Hepatocyte (in vitro differentiated cells): ENCODE data around the gene ZMPSTE24. TPM values are rescaled to one million over a fixed set of nuclear protein-coding genes. Genes with fewer than 3 reads are reported as not detected.

Experiments
- DNase-seq: peaks from one replicate; pipeline ENCODE4 v3.0.0-alpha.2; 2016; ENCODE audit warnings: low spot score
- H2AFZ ChIP-seq: fragments of 200-600 bp; sonication (generic); 2 replicates; pipeline ENCODE4 v1.6.0; 2016; ENCODE audit warnings: antibody characterized with exemption, mild to moderate bottlenecking
- H3K27ac ChIP-seq: fragments of 200-600 bp; sonication (generic); 2 replicates; pipeline ENCODE4 v1.5.1; 2016; ENCODE audit warnings: mild to moderate bottlenecking
- H3K27me3 ChIP-seq: fragments of 200-600 bp; sonication (generic); 2 replicates; pipeline ENCODE4 v1.6.1; 2016
- H3K36me3 ChIP-seq: fragments of 200-600 bp; sonication (generic); replicated peaks from 2 replicates; pipeline ENCODE4 v1.5.1; 2016; ENCODE audit warnings: low read depth; ENCODE audit not compliant: insufficient read depth
- H3K4me1 ChIP-seq: fragments of 200-600 bp; sonication (generic); 2 replicates; pipeline ENCODE4 v1.5.1; 2016; ENCODE audit warnings: mild to moderate bottlenecking, moderate library complexity; ENCODE audit not compliant: insufficient read depth
- H3K4me2 ChIP-seq: fragments of 200-600 bp; sonication (generic); 2 replicates; pipeline ENCODE4 v1.6.0; 2016
- H3K4me3 ChIP-seq: fragments of 200-600 bp; sonication (generic); 2 replicates; pipeline ENCODE4 v1.5.1; 2016; ENCODE audit warnings: mild to moderate bottlenecking
- H3K79me2 ChIP-seq: fragments of 200-600 bp; sonication (generic); 2 replicates; pipeline ENCODE4 v1.6.0; 2017; ENCODE audit warnings: mild to moderate bottlenecking
- H3K9me2 ChIP-seq: fragments of 200-600 bp; sonication (generic); replicated peaks from 2 replicates; pipeline ENCODE4 v1.6.0; 2017; ENCODE audit warnings: mild to moderate bottlenecking; ENCODE audit not compliant: insufficient read depth
- H3K9me3 ChIP-seq: fragments of 200-600 bp; sonication (generic); 2 replicates; pipeline ENCODE4 v1.5.1; 2016; ENCODE audit warnings: low read depth, mild to moderate bottlenecking
- H4K20me1 ChIP-seq: fragments of 200-600 bp; sonication (generic); 2 replicates; pipeline ENCODE4 v1.6.0; 2016; ENCODE audit warnings: mild to moderate bottlenecking; ENCODE audit not compliant: insufficient read depth, poor library complexity, severe bottlenecking
- EZH2 ChIP-seq: fragments of 200-600 bp; sonication (generic); IDR thresholded peaks from 2 replicates; pipeline ENCODE4 v1.6.1; 2016; ENCODE audit warnings: antibody characterized with exemption, mild to moderate bottlenecking, borderline replicate concordance
- EZH2phosphoT487 ChIP-seq: fragments of 200-600 bp; sonication (generic); IDR thresholded peaks from one replicate; pipeline ENCODE4 v1.6.1; 2018; ENCODE audit warnings: antibody characterized with exemption, mild to moderate bottlenecking, low read depth, moderate library complexity; ENCODE audit not compliant: unreplicated experiment, severe bottlenecking
- WGBS: methylation state at CpG from one replicate; pipeline ENCODE4 v1.1.6; 2016; ENCODE audit warnings: low lambda C conversion rate; ENCODE audit errors: missing lambda C conversion rate; 5-methylcytosine and 5-hydroxymethylcytosine counted together
- polyA plus RNA-seq: library from polyadenylated mRNA; unstranded; fragments of >200 nt; fragmentation: Nextera tagmentation; extraction: Ambion mirVana; gene quantifications from 2 replicates; pipeline ENCODE4 v1.2.1, GENCODE V29; 2016
- total RNA-seq: library from RNA; depleted of rRNA; stranded (reverse); fragments of >200 nt; gene quantifications from 2 replicates; pipeline ENCODE4 v1.2.3, GENCODE V29; 2014
- TF ChIP-seq, protein P1 (sequence below): fragments of 200-600 bp; sonication (generic); IDR thresholded peaks from 2 replicates; pipeline ENCODE4 v1.5.1; 2016; ENCODE audit warnings: antibody characterized with exemption, mild to moderate bottlenecking; ENCODE audit not compliant: poor library complexity

The ZMPSTE24 gene
- total and polyA plus RNA-seq, 2 experiments from 2014 or later: 35.6 to 56.1 TPM

DNA sequence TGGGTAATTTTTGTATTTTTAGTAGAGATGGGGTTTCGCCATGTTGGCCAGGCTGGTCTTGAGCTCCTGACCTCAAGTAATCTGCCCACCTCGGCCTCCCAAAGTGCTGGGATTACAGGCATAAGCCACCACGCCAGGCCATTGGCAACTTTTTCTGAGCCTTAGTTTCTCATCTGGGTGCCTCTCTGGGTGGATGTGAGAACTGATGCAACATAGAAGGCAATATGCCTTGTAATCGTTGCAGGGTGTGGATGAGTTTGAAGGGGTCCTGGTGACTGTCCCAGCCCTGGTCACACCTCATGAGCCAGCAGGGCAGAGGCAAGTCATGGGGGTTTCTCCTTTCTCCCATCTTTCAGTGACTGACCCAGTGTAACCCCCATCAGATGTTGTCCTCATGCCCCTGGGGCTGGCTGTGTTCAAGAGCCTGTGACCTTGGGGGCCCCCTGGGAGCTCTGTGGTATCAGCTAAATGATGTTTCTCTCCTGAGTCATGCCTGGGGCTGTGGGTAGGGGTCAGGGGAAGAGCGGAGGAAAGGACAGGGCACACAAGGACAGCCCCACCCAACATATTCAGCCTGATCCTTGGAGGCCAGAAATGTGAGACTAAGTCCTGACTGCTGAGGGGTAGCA lies 55.4 kb downstream of the ZMPSTE24 start:
- Histone ChIP-seq H3K79me2 (no peaks in the 10 kb centered on the region), H3K27ac (no peak overlapping the region), H3K9me2 (no peaks in the 10 kb centered on the region), H3K4me1 (peaks cover 15% of the 10 kb centered on the region), H3K4me3 (no peak overlapping the region), H3K9me3 (no peaks in the 10 kb centered on the region), H3K27me3 (peaks cover 23% of the 10 kb centered on the region), H4K20me1 (no peaks in the 10 kb centered on the region), H2AFZ (no peak overlapping the region), H3K4me2 (no peak overlapping the region), H3K36me3 (no peaks in the 10 kb centered on the region)
- TF ChIP-seq, protein P1, sequence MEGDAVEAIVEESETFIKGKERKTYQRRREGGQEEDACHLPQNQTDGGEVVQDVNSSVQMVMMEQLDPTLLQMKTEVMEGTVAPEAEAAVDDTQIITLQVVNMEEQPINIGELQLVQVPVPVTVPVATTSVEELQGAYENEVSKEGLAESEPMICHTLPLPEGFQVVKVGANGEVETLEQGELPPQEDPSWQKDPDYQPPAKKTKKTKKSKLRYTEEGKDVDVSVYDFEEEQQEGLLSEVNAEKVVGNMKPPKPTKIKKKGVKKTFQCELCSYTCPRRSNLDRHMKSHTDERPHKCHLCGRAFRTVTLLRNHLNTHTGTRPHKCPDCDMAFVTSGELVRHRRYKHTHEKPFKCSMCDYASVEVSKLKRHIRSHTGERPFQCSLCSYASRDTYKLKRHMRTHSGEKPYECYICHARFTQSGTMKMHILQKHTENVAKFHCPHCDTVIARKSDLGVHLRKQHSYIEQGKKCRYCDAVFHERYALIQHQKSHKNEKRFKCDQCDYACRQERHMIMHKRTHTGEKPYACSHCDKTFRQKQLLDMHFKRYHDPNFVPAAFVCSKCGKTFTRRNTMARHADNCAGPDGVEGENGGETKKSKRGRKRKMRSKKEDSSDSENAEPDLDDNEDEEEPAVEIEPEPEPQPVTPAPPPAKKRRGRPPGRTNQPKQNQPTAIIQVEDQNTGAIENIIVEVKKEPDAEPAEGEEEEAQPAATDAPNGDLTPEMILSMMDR: no peak
- DNase-seq: no peak
- WGBS: 90% methylated on average over 5 of the region's 5 CpGs

DNA sequence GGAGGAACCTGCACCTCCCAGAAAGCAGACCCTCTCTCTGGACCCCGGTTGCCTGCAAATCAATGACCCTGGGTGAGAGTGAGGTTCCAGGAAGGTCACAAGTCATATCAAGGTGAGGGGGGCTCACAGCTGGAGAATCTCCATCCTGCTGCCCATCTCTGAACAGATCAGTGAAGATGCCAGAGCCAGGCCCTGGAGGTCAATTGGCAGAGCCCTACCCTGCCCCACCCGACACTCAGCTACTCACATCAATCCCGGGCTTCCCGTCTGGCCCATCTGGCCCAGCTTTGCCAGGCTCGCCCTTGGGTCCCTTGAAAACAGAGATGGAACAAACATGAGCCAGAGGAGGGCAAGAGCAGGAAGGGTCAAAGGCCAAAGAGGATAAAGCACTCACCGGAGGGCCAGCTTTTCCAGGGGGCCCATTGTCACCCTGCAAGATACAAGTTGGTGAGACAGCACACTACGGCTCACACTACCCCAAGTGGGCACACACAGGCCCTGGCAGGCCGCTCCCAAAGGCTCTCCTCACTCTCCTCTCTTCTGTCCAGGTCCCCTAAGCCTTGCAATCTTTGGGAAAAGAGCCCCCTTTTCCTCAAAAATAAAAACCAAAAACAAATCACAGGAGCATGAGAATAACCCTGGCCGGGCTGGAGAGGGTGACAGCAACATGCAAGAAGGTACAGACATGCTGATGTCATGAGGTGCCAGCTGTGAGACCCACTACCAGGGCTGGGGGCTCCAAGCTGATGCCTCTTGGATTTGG lies 56.1 kb downstream of the ZMPSTE24 start:
- 88% methylated on average over 9 of the region's 9 CpGs for WGBS
- Histone ChIP-seq H3K9me3 (no peaks in the 10 kb centered on the region), H3K36me3 (no peaks in the 10 kb centered on the region), H3K4me3 (no peak overlapping the region), H3K79me2 (no peaks in the 10 kb centered on the region), H3K4me1 (peaks cover 15% of the 10 kb centered on the region), H2AFZ (no peak overlapping the region), H3K27me3 (peaks cover 23% of the 10 kb centered on the region), H4K20me1 (no peaks in the 10 kb centered on the region), H3K27ac (peak overlapping the region; percentile 89), H3K4me2 (peak overlapping the region; percentile 96), H3K9me2 (no peaks in the 10 kb centered on the region)
- TF ChIP-seq, protein P1: no peak
- TF ChIP-seq EZH2phosphoT487: no peak
- TF ChIP-seq EZH2: no peak
- DNase-seq: no peak

DNA sequence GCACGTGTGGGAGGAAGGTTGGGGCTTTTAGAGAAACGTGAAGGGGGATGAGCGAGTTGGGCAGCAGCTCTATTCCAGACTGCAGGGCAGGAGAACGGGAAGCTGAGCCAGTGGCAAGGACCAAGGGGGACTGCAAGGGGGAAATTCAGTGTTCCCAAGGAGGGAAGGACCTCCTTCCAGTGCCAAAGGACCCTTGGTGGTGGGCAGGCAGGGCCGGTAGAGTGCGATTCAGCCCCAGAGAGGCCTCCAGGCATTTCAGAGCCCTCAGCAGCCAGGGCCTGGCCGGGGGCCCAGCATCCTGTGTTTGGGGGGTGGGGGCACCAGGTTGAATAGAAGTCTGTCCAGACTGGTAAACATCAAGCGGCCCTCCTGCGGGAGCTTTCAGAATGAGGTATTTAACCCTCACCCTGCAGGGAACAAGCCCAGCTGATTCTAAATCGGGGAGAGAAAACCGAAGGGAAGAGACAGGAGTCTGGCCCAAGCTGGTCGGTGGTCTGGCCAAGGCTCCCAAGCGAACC lies 56.7 kb downstream of the ZMPSTE24 start:
- no peak for TF ChIP-seq EZH2
- TF ChIP-seq EZH2phosphoT487: no peak
- TF ChIP-seq, protein P1: no peak
- H3K27ac ChIP-seq: peak overlapping the region; percentile 89
- peaks cover 23% of the 10 kb centered on the region for H3K27me3 ChIP-seq
- WGBS: 38% methylated on average over 13 of the region's 13 CpGs
- H3K36me3 ChIP-seq: no peaks in the 10 kb centered on the region
- H2AFZ ChIP-seq: peak overlapping the region; percentile 74
- no peak for DNase-seq
- no peaks in the 10 kb centered on the region for H3K79me2 ChIP-seq
- no peaks in the 10 kb centered on the region for H3K9me3 ChIP-seq
- H3K4me1 ChIP-seq: peaks cover 15% of the 10 kb centered on the region
- no peaks in the 10 kb centered on the region for H4K20me1 ChIP-seq
- H3K4me3 ChIP-seq: peak overlapping the region; percentile 2
- H3K9me2 ChIP-seq: no peaks in the 10 kb centered on the region
- peak overlapping the region; percentile 96 for H3K4me2 ChIP-seq
